Kidney (tissue), 14 donors: ENCODE data around the gene PRKACB. TPM values are rescaled to one million over a fixed set of nuclear protein-coding genes. Genes with fewer than 3 reads are reported as not detected.

ENCODE experiments used
- DNase-seq, 5 donors: peaks; one replicate each; pipeline ENCODE4 v3.0.0-alpha.2; 2013 to 2020
- FAIRE-seq: peaks from 2 replicates; lab custom pipeline; 2012; peaks lifted over from hg19 to GRCh38; lab: Jason Lieb, UNC
- H3K27ac ChIP-seq, 2 donors: one replicate each; pipeline ENCODE4 v1.7.0; 2013; ENCODE audit warnings: low read depth in 2 of 2, low read length in 2 of 2, inconsistent platforms in 1 of 2
- H3K27me3 ChIP-seq: one replicate; pipeline ENCODE4 v1.7.1; 2013; ENCODE audit warnings: low read length, inconsistent platforms; ENCODE audit not compliant: control insufficient read depth, insufficient read depth
- H3K36me3 ChIP-seq, 3 donors: one replicate each; pipeline versions ENCODE4 v1.7.0 to v1.7.1; 2013; ENCODE audit warnings: low read length in 3 of 3, control low read depth in 1 of 3, inconsistent platforms in 1 of 3; ENCODE audit not compliant: insufficient read depth in 3 of 3, control insufficient read depth in 2 of 3
- H3K4me1 ChIP-seq, 3 donors: one replicate each; pipeline versions ENCODE4 v1.7.0 to v1.7.1; 2013; ENCODE audit warnings: low read length in 3 of 3, inconsistent platforms in 1 of 3, low read depth in 1 of 3; ENCODE audit not compliant: control insufficient read depth in 2 of 3, insufficient read depth in 2 of 3
- H3K4me3 ChIP-seq, 3 donors: one replicate each; pipeline versions ENCODE4 v1.7.0 to v1.8.1; 2013; ENCODE audit warnings: low read length in 3 of 3, control low read depth in 1 of 3, inconsistent platforms in 1 of 3
- H3K9ac ChIP-seq, 3 donors: one replicate each; pipeline versions ENCODE4 v1.7.0 to v1.7.1; 2013; ENCODE audit warnings: low read length in 3 of 3, control low read depth in 1 of 3, inconsistent platforms in 1 of 3
- H3K9me3 ChIP-seq, 3 donors: one replicate each; pipeline versions ENCODE4 v1.7.0 to v1.7.1; 2013; ENCODE audit warnings: low read length in 3 of 3, control low read depth in 1 of 3, inconsistent platforms in 1 of 3; ENCODE audit not compliant: control insufficient read depth in 2 of 3, insufficient read depth in 1 of 3
- intact Hi-C: fragments of 100-400 bp; cut with DNase I; formaldehyde crosslinking; loops from one replicate; pipeline ENCODE4 v1.11.1; 2022
- polyA plus RNA-seq: library from polyadenylated mRNA; stranded (reverse); fragments of 350-450 nt; fragmentation: Illumina TruSeq; extraction: RNeasy Lipid Tissue Mini Kit (QIAGEN cat#74804); gene quantifications from one replicate; pipeline ENCODE4 v1.2.3, GENCODE V29; 2014; ENCODE audit warnings: low read depth, low replicate concordance; ENCODE audit not compliant: insufficient read depth
- total RNA-seq: library from RNA; stranded (reverse); fragmentation: NEBNext Ultra II Directional; extraction: Animal tissue kit (Norgen Biotek cat#: 25700); gene quantifications from one replicate; pipeline ENCODE4 v1.2.1, GENCODE V29; 2021
- TF ChIP-seq, protein P1 (sequence below): IDR thresholded peaks from 3 replicates; pipeline ENCODE4 v1.5.1; 2012; ENCODE audit warnings: mild to moderate bottlenecking, moderate library complexity, borderline replicate concordance; ENCODE audit not compliant: insufficient read depth; ENCODE audit errors: extremely low read depth
- donor health status: control.
- donor health status: control.
- donor health status: control.
- donor health status: control.
- donor health status: control.
- donor health status: DM: yes; HTN: yes; CAD: no.
- donor health status: Normal renal cell carcinoma (clear cell type).

PRKACB gene
- total and polyA plus RNA-seq, 2 donors from 2014 or later, result 22.4 to 52.5 TPM

DNA sequence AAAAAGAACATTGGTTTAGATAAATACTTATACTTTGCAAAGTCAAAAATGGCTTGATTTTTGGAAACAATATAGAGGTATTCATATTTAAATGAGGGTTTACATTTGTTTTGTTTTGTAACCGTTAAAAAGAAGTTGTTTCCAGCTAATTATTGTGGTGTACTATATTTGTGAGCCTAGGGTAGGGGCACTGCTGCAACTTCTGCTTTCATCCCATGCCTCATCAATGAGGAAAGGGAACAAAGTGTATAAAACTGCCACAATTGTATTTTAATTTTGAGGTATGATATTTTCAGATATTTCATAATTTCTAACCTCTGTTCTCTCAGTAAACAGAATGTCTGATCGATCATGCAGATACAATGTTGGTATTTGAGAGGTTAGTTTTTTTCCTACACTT is 92.2 kb downstream of the PRKACB start:
- no peak for DNase-seq
- H3K4me1 ChIP-seq, result no peaks in the 10 kb centered on the region
- no peak overlapping the region for H3K4me3 ChIP-seq
- FAIRE-seq, result no peak
- no peaks in the 10 kb centered on the region for H3K9me3 ChIP-seq
- intact Hi-C loops, result no loop called here
- TF ChIP-seq, protein P1, sequence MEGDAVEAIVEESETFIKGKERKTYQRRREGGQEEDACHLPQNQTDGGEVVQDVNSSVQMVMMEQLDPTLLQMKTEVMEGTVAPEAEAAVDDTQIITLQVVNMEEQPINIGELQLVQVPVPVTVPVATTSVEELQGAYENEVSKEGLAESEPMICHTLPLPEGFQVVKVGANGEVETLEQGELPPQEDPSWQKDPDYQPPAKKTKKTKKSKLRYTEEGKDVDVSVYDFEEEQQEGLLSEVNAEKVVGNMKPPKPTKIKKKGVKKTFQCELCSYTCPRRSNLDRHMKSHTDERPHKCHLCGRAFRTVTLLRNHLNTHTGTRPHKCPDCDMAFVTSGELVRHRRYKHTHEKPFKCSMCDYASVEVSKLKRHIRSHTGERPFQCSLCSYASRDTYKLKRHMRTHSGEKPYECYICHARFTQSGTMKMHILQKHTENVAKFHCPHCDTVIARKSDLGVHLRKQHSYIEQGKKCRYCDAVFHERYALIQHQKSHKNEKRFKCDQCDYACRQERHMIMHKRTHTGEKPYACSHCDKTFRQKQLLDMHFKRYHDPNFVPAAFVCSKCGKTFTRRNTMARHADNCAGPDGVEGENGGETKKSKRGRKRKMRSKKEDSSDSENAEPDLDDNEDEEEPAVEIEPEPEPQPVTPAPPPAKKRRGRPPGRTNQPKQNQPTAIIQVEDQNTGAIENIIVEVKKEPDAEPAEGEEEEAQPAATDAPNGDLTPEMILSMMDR, result no peak
- no peak overlapping the region for H3K27ac ChIP-seq
- no peak overlapping the region for H3K9ac ChIP-seq
- no peaks in the 10 kb centered on the region for H3K27me3 ChIP-seq
- H3K36me3 ChIP-seq, result peaks cover 0 to 3% (median 0%) of the 10 kb centered on the region in 3 donors

DNA sequence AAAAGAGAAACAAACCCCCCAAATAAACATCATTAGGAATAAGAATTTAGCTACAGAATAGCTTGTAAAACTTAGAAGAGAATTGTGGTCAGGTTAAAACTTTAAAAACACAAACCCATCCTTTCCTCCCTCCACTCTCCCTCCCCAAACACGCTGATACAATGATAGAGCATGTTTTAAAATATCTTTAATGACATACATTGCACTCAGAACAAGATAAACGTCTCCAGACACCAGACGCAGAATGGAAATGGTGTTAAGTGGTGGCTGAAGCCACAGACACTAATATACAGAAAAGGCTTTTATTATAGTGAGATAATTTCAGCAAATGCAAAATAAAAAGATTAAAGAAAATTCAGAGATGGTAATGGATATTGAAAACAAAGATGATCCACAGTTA is 98.6 kb downstream of the PRKACB start:
- H3K27me3 ChIP-seq, result no peaks in the 10 kb centered on the region
- no peaks in the 10 kb centered on the region for H3K4me1 ChIP-seq
- DNase-seq (no peak), FAIRE-seq (no peak)
- H3K4me3 ChIP-seq, result no peak overlapping the region
- H3K36me3 ChIP-seq, result peaks cover 0 to 3% (median 0%) of the 10 kb centered on the region in 3 donors
- H3K9ac ChIP-seq, result no peak overlapping the region
- H3K9me3 ChIP-seq, result no peaks in the 10 kb centered on the region
- intact Hi-C loops, result no loop called here
- TF ChIP-seq, protein P1, result no peak
- no peak overlapping the region for H3K27ac ChIP-seq

DNA sequence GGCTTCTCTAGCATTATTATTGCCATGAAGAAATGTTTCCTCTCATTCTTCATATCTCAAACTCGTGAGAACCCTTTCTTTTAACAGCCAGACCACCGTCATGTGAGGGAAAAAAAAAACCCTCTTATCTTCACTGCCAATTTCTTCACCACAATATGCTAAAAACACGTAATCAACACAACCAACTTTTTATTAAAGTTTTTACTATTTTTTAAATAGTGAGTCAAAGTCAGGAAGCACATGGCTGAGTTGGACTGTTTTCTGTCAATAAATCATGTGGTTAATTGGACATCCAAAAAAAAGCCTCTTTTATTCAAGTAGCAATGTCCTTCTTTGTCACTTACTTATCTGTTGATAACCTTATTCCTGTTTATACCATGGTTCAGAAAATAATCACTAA is 101.5 kb downstream of the PRKACB start:
- Histone ChIP-seq H3K4me3 (no peak overlapping the region), H3K4me1 (no peaks in the 10 kb centered on the region), H3K9ac (no peak overlapping the region), H3K27ac (no peak overlapping the region), H3K27me3 (no peaks in the 10 kb centered on the region), H3K36me3 (no peaks in the 10 kb centered on the region), H3K9me3 (peaks cover 0 to under 1% (median 0%) of the 10 kb centered on the region in 3 donors)
- intact Hi-C loops, result no loop called here
- TF ChIP-seq, protein P1, result no peak
- FAIRE-seq, result no peak
- DNase-seq, result peak in 1 of 5 donors; percentile 19

DNA sequence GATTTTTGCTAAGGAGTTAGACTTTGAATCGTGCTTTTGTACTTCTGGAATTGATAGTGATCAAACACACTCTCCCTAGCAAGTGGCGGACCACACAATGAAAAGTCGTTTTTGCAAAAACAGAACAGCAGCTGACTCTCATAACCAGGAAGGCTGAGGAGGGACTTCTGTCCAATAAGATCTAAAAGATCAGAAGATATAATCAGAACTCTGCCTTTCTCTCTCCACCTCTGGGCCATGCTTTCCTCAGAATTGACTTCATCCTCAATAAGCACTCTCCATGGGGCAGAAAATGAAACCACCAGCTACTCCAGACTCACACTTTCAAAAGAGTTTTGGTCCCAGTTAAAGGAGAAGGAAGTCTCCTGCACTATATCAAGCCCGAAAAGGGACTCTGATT is 102.1 kb downstream of the PRKACB start:
- peaks cover 0 to 5% (median 0%) of the 10 kb centered on the region in 3 donors for H3K9me3 ChIP-seq
- TF ChIP-seq, protein P1, result no peak
- DNase-seq (no peak), FAIRE-seq (no peak)
- no peaks in the 10 kb centered on the region for H3K4me1 ChIP-seq
- no peak overlapping the region for H3K4me3 ChIP-seq
- no peak overlapping the region for H3K27ac ChIP-seq
- H3K9ac ChIP-seq, result no peak overlapping the region
- no peaks in the 10 kb centered on the region for H3K36me3 ChIP-seq
- intact Hi-C loops, result no loop called here
- no peaks in the 10 kb centered on the region for H3K27me3 ChIP-seq
